ENCODE data around the gene PRMT3.
"Not testable (repeated sequence)": the region's sequence is repeated elsewhere in the genome, so short reads cannot be mapped to it uniquely, and the experiment has no call there.

PRMT3 gene

DNA sequence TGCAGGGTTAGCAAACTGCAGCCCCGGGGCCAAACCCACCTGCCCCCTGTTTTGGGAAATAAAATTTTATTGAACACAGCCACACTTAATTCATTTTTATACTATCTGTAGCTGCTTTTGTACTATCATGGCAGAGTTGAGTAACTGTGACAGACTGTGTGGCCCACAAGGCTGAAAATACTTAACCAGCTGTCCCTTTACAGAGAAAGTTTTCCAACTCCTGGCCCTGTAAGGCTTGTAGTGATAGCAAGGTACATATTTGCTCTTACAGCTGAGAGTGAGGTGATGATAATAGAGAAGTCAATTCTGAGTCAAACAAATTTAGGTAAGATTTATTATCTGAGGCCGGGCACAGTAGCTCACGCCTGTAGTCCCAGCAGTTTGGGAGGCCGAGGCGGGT is 124.5 kb downstream of the PRMT3 start:
- no peak for DNase-seq (ENCODE audit: low read depth in 2 of 2)

DNA sequence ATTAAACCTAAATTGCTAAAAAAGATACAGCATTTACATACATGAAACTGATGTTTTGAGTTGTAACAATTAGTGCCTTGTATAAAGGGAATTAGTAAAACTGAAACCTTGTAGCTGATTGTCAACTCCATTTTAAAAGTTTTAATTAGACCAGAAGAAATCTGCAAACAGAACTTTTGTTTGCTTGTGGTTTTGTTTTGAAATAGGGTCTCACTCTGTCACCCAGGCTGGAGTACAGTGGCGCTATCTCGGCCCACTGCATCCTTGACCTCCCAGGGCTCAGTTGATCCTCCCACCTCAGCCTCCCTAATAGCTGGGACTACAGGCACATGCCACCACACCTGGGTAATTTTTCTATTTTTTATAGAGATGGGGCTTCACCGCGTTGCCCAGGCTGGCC is 125.4 kb downstream of the PRMT3 start:
- no peak for DNase-seq (ENCODE audit: low read depth in 2 of 2)

DNA sequence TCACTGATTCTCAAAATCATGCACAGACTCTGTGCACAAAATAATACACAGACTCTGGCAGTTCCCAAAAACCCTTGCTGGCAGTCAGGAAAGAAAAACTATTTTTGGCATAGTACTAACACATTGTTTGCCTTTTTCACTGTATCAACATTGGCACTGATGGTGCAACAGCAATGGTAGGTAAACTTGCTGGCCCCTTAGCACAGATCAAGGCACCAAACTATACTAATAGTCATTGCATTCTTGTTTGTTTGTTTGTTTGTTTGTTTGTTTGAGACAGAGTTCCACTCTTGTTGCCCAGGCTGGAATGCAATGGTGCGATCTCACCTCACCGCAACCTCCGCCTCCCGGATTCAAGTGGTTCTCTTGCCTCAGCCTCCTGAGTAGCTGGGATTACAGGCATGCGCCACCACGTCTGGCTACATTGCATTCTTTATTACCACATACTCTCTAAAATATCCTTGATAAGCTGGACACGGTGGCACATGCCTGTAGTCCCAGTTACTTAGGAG is 130.9 kb downstream of the PRMT3 start:
- no peak for DNase-seq (ENCODE audit: low read depth in 2 of 2)

DNA sequence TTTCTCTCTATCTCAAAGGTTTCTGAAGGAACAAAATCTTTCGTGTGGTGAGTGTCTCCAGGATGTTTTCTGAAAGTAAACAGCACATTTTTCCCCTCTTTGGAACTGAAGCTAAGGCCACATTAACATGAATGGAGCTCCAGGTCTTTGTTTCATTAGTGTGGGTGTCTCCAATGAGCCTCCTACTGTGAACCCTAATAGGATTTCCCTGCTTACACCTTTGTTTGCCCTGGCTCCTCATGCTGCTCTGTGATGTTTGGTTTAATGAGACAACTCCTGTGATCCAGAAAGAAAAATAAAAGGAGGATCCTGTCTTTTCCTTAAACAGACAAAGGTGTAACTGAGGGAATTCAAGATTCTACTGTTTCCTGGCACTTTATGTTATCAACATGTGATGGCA is 135.0 kb downstream of the PRMT3 start:
- no peak for DNase-seq (ENCODE audit: low read depth in 2 of 2)

DNA sequence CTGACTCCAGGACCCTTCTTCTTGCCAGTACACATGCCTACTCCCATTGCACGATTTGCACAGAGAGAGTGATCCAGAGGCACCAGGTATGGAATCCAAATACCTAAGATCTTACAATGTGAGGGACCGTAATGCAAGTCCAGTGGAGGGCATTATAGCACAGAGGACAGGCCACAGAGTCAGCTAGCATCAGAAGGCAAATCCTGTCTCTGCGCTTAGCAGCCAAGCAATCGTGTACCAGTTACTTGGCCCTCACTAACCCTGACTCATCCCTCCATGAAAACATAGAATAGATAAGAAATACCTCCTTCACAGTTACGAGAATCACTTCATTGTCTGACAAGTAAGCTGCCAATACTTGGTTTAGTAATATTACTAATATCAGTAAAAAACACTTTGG is 142.2 kb downstream of the PRMT3 start:
- DNase-seq (ENCODE audit: low read depth in 2 of 2), result no peak

DNA sequence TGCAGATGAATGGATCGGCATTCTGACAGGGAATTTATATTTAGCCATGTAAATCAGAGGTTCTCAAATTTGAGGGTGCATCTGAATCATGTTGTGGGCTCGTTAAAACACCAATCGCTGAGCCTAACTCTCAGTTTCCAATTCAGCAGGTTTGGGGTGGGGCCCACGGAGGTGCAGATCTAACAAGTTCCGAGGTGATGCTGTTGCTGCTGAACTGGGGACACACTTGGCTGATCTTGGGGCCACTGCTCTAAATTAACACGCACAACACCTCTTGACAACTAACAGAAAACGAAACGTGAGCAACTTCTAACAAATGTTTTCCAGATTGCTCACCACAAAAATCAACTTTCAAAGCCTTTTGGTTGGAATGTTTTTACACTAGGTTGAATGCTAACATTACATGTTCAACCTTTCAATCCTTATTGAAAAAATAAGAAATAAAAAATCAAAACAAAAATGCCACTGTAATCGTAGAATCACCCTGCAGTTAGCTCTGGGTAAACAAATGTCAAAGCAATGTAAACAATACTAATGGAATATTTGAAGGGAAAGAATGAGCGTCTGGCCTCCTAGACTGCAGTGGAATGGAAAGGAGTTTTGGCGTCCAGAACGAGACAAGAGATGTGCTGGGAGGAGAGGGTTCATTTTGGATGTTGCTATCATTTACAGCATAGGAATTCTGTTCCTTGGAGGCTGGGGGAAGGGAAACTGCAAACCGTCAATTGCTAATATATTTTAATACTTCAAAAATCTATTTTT is 143.6 kb downstream of the PRMT3 start:
- DNase-seq (ENCODE audit: low read depth in 2 of 2), result no peak

DNA sequence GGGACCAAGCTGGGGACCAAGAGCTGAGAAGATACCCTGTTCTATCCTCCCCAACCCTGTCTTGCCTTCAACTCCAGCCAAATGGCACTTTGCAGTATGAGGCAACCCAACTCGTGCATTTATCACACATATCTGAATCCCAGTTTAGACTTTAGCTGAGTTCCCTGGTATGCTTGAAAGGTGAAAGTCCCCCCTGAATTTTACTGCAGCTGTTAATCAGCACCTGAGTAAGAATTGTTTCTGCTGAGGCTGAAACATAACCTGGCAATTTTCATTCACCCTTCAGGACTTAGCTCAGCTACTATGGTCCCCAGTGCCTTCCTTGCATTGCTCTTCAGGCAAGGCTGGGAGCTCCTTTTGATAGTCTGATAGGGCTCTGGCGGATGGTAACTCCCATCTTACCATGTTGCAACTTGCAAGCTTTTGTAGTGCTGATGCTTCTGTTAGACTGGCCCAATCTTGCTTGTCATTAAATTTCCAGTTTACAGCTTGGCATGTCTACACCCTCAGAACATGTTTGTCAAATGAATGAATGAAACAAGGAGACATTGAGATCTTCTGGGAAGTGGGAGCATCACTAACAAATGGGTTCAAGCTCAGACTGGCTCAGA is 147.9 kb downstream of the PRMT3 start:
- no peak for DNase-seq (ENCODE audit: low read depth in 2 of 2)

DNA sequence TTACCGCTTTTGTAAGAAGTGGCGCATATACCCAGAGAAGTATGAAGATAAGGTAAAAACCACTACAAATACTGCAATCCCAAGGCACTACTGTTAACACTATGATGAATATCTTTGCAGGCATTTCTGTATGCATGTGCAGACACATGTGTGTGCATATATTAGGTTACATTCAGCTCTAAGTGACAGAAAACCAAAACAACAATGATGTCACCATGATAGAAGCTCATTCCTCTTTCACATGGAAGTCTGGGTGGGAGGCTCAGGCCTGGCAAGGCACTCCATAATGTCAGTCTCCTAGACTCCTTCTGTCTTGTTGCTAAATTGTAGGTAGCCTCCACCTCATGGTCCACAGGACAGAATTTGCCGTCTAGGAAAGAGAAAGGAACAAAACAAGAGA is 148.8 kb downstream of the PRMT3 start:
- no peak for DNase-seq (ENCODE audit: low read depth in 2 of 2)

DNA sequence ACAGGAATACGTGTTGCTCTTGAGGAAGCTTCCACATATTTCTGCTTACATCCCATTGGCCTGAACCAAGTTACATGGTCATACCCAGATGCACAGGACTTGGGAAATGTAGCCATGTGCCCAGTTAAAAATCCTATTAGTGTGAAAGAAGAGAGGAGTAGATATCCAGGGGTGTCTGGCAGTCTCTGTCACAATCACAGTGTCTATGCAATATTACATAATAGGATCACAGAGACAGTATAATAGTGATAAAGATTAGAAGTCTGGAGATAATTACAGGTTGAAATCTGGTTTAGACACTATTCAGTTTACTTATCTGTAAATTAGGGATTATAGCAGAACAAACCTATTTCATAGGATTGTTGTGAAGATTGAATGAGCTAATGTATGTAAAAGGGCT is 149.3 kb downstream of the PRMT3 start:
- no peak for DNase-seq (ENCODE audit: low read depth in 2 of 2)

DNA sequence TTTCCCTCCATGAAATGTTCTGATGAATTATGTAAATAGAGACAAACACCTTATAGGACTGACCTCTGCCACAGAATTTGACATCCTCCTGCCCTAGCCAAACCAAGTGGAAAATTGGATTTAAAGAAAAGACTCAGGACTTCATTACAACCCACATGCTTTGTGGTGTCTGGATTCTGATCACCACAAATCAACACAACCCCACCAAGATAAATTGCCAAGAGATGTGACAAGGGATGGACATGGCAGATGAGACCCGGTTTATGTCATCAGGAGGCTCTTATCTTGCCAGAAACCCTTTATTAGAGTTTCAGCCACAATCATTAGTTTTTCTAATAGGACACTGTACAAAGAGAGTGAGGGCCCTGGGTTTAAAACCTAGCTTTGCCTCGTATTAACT is 154.0 kb downstream of the PRMT3 start:
- DNase-seq (ENCODE audit: low read depth in 2 of 2), result no peak

DNA sequence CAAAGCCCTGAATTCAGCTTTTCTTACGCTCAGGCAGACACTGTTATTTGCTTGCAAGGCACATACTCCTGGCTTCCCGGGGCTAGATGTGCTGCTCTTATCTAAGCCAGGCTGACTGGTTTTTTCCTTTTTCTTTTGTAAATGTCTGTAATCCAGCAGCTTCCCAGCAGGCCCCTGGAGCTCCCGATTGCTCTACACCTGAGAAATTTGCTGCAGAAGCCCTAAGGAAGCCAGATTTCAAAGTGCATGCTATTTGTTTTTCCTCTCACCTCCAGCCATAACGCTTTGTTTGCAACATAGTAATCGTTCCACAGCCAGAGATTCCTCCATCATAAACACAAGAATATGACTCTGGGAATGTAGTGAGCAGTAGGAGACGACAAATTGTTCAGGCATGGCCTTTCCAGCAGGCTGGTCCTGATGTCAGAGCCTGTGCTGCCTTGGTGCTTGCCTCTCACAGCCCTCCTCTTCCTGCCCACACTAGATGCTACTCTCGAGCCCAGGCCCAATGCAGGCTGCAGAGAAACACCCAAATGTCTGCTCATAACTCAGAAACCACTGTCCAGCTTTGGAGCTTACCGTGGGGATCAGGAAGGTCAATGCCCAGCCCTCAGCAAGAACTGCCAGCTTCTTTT is 157.2 kb downstream of the PRMT3 start:
- DNase-seq (ENCODE audit: low read depth in 2 of 2), result no peak

DNA sequence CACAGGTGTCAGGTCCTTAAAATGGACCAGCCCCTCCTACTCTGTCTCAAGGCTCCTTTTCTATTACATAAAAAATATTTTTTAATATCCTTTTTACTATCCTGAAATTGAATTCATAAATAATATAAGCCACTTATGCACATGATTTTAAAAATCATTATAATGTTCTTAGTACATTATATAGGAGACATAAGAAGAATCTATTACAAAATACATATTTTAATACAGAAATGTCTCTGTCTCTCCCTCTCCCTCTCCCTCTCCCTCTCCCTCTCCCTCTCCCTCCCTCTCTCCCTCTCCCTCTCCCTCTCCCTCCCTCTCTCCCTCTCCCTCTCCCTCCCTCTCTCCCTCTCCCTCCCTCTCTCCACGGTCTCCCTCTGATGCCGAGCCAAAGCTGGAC is 159.9 kb downstream of the PRMT3 start:
- DNase-seq (ENCODE audit: low read depth in 2 of 2), result no peak

DNA sequence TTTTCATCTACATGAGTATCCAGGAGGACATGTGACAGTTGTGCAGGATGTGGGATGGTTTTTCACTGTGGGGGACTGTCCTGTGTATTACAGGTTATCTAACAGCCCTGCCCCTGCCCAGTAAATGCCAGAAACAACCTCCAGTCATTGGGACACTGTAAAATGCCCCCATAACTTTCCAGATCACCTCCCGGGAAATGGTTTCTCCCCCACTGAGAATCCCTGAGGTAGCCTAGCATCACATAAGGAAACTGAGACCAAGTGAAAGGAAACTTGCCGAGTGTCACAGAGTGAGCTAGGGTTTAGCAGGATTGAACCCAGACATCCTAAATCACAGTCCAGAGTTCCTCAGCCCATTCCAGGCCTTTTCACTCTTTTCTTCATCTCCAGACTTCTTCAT is 163.6 kb downstream of the PRMT3 start:
- DNase-seq (ENCODE audit: low read depth in 2 of 2), result no peak

DNA sequence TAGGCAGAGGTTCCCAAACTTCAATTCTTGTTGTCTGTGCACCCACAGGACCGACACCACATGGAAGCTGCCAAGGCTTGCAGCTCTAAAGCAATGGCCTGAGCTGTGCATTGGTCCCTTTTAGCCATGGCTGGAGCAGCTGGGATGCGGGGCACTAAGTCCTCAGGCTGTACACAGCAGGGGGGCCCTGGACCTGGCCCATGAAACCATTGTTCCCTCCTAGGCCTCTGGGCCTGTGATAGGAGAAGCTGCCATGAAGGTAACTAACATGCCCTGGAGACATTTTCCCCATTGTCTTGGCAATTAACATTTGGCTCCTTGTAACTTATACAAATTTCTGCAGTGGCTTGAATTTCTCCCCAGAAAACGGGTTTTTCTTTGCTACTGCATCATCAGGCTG is 168.3 kb downstream of the PRMT3 start:
- no peak for DNase-seq (ENCODE audit: low read depth in 2 of 2)

DNA sequence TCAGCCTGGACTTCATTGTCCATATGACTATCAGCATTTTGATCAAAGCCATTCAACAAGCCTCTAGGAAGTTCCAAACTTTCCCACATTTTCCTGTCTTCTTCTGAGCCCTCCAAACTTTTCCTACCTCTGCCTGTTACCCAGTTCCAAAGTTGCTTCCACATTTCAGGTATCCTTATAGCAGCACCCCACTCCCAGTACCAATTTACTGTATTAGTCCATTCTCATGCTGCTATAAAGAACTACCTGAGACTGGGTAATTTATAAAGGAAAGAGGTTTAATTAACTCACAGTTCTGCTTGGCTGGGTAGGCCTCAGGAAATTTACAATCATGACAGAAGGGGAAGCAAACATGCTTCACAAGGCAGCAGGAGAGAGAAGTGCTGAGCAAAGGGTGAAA is 168.9 kb downstream of the PRMT3 start:
- not testable (repeated sequence) for DNase-seq (ENCODE audit: low read depth in 2 of 2)

DNA sequence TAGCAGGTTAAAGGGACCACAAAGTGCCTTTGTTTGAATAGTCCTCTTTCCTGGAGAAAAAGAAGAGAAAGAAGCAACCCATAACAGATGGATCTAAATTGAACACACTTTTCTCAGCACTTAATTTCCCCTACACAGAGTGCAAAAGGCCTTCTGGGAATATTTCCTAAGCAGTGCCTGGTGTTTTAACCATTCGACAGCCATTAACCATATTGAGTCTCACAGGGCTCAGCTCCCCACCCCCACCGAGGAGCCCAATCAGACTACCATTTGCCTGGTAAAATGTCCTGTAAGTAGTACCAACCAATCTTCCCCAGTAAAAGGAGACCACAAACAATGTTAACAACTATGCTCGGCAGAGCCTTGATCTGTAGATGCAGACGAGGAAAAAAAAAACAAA is 171.2 kb downstream of the PRMT3 start:
- DNase-seq (ENCODE audit: low read depth in 2 of 2), result no peak
